Chondrocyte (in vitro differentiated cells): Measurements from ENCODE around the gene WBP2. TPM values are rescaled to one million over a fixed set of nuclear protein-coding genes. Genes with fewer than 3 reads are reported as not detected.

Experiments used
- DNase-seq: peaks from one replicate; pipeline ENCODE4 v3.0.0; 2021; ENCODE audit warnings: mixed read lengths, low spot score
- H3K27ac Mint-ChIP-seq: one replicate; pipeline ENCODE4 v1.8.0; 2021; ENCODE audit warnings: mild to moderate bottlenecking, moderate library complexity, mixed read lengths; ENCODE audit not compliant: unreplicated experiment
- H3K27me3 Mint-ChIP-seq: 2 replicates; pipeline ENCODE4 v1.8.0; 2021; ENCODE audit warnings: low read depth, mixed read lengths
- H3K36me3 Mint-ChIP-seq: 2 replicates; pipeline ENCODE4 v1.8.0; 2021; ENCODE audit warnings: low read depth, mixed read lengths
- H3K4me1 Mint-ChIP-seq: 2 replicates; pipeline ENCODE4 v1.8.0; 2021; ENCODE audit warnings: low read depth, mild to moderate bottlenecking, mixed read lengths
- H3K4me3 Mint-ChIP-seq: one replicate; pipeline ENCODE4 v1.8.0; 2021; ENCODE audit warnings: mild to moderate bottlenecking, moderate library complexity, mixed read lengths; ENCODE audit not compliant: unreplicated experiment
- H3K9me3 Mint-ChIP-seq: 2 replicates; pipeline ENCODE4 v1.8.0; 2021; ENCODE audit warnings: low read depth, mixed read lengths
- total RNA-seq: library from RNA; stranded (reverse); gene quantifications from 3 replicates; pipeline ENCODE4 v1.2.1, GENCODE V29; 2021
- TF ChIP-seq, protein P1 (sequence below): fragments of 200-600 bp; sonication (generic); IDR thresholded peaks from 2 replicates; pipeline ENCODE4 v1.5.0; 2021; ENCODE audit warnings: antibody characterized with exemption, mild to moderate bottlenecking, moderate library complexity

The WBP2 gene
- total RNA-seq, 1 donor from 2014 or later: 62.5 TPM

DNA sequence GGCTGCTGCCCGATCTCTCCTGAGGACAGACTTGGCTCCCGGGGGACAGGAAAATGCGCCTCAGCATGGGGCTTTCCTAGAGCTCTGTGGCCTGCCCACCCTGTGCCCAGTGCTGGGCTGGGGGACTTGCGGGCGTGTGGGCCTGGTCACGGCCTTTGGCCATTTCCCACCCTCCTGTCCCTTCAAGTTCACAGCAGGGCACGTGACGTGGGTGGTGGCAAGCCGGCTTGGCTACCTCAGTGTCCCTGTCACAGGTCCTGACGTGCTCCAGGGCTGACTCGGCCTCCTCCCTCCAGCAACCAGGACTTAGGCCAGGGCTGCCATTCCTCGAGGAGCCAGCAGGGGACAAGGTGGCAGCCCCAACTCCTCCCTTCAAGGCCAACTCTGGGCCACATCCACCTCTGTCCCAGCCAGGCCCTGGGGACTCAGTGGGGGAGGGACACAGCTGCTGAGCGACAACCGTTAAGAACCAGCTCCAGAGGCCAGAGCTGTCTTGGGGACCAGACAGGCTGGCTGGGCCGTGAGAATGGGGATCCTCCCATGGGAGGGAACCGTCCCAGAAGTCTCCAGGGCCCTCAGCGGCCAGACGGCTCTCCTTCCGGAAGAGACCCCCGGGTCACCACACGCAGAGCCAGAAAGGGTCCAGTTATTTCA lies 9.9 kb downstream of the WBP2 start:
- TF ChIP-seq, protein P1, sequence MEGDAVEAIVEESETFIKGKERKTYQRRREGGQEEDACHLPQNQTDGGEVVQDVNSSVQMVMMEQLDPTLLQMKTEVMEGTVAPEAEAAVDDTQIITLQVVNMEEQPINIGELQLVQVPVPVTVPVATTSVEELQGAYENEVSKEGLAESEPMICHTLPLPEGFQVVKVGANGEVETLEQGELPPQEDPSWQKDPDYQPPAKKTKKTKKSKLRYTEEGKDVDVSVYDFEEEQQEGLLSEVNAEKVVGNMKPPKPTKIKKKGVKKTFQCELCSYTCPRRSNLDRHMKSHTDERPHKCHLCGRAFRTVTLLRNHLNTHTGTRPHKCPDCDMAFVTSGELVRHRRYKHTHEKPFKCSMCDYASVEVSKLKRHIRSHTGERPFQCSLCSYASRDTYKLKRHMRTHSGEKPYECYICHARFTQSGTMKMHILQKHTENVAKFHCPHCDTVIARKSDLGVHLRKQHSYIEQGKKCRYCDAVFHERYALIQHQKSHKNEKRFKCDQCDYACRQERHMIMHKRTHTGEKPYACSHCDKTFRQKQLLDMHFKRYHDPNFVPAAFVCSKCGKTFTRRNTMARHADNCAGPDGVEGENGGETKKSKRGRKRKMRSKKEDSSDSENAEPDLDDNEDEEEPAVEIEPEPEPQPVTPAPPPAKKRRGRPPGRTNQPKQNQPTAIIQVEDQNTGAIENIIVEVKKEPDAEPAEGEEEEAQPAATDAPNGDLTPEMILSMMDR: peak; percentile 78
- Mint-ChIP-seq H3K27ac (peak overlapping the region; percentile 82), H3K36me3 (peaks cover 17% of the 10 kb centered on the region), H3K4me1 (peaks cover 20% of the 10 kb centered on the region), H3K27me3 (no peaks in the 10 kb centered on the region), H3K9me3 (no peaks in the 10 kb centered on the region), H3K4me3 (no peak overlapping the region)
- peak; percentile 94 for DNase-seq

DNA sequence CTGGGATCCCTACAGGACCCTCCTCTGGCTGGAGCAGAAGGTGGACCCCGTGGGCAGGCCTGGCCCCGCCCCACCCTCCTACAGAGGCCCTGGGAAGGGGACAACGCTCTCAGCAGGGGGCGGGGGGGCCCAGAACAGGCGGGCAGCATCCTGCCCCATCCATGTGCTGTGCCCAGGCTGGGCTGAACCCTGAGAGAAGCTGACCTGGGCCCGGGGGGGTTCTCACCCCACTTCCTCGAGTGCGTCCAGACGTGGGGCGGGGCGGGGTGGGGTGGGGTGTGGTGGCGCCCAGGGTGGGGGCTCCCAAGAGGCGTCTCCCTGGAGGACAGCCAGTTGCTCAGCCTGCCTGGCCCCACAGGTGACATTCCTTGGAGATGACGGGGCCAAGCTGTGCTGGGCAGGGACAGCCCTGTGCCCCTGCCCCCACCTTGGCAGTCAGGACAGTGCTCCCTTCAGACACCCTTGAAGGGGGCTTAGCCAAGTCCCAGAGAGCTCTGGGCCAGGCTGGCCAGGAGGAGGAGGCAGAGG lies 10.5 kb downstream of the WBP2 start:
- H3K4me3 Mint-ChIP-seq: no peak overlapping the region
- no peak for DNase-seq
- no peak overlapping the region for H3K27ac Mint-ChIP-seq
- H3K27me3 Mint-ChIP-seq: no peaks in the 10 kb centered on the region
- H3K36me3 Mint-ChIP-seq: peaks cover 14% of the 10 kb centered on the region
- peaks cover 20% of the 10 kb centered on the region for H3K4me1 Mint-ChIP-seq
- H3K9me3 Mint-ChIP-seq: no peaks in the 10 kb centered on the region
- TF ChIP-seq, protein P1: no peak

DNA sequence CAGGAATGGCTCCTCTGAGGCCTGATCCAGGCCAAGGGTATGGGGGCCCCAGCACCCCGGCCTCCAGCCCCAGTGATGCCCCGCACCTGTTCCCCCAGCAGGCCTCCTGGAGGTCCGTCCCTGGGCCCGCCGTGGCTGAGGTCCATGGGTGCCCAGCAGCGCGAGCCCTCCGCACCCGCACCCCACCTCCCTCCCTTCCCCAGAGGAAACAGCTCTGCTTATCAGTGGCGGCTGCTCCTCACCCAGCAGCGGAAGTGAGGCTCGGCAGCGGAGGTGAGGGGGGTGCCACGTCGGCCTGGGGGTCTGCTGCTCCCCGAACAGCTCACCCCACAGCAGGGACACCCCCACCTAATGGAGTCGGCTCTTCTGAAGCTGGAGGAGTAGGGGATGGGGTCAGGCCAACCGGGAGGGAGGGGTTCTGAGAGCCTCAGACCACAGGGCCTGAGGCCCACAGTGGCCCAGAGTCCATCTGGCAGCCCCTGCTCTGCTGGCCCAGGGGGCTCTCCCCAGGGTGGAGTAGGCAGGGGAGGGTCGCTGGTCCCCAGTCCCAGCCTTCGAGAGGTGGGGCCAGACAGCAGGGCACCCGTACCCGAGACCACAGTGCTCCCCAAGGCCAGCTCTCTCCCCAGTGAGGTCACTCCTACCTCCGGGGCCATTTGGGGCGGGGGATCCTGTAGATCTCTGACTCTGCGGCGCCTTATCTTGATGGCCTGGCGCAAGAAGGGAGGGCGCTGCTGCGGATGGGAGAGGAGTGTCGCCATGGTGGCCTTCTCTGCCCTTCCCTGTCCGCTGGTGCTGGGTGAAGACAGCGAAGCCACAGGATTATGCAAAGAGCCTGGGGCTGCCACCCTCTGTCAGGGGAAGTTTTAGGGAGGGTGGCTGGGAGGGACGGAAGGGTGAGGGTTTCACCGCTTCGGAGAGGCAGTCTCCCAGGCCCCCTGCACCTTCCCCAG lies 11.3 kb downstream of the WBP2 start, which contains the start of gene UNC13D:
UNC13D (minus strand) TSS at position 828 of the 953 bp plus-strand sequence; CDS start at position 761, 67 bp downstream.
- Mint-ChIP-seq H3K27me3 (no peaks in the 10 kb centered on the region), H3K27ac (peak within 1 kb of the TSS; percentile 82), H3K4me1 (peaks cover 20% of the 10 kb centered on the region), H3K36me3 (peaks cover 12% of the 10 kb centered on the region), H3K4me3 (no peak within 1 kb of the TSS), H3K9me3 (no peaks in the 10 kb centered on the region)
- DNase-seq: no peak
- TF ChIP-seq, protein P1: no peak

DNA sequence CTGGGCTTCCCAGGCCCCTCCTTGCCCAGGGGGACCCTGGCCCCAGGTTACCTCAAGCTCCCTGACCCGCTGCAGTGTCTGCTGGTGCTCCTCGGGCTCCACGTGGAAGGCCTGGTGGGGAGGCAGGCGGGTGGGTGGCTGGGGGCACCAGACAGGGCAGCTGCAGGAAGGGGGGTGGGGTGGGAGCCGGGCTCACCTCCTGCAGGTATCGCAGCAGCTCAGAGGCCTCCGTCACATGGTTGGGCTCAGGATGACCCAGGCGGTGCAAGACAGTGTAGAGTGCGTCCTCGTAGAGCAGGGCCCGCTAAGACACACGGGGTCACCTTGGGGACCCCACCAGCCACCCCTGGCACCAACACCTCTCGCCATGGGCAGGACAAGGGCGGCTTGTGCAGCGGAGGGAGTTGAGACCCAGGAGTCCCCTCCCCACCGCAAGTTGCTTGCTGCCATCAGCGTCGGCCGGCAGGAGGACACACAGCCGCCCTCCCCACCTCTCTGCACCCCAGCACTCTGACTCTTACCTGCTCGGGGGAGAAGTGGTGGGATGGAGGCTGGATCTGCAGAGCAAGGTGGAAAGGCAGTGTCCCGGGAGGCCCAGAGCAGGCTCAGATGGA lies 12.1 kb downstream of the WBP2 start:
- TF ChIP-seq, protein P1: no peak
- H3K27ac Mint-ChIP-seq: no peak overlapping the region
- no peaks in the 10 kb centered on the region for H3K9me3 Mint-ChIP-seq
- no peak overlapping the region for H3K4me3 Mint-ChIP-seq
- H3K36me3 Mint-ChIP-seq: peaks cover 9% of the 10 kb centered on the region
- no peak for DNase-seq
- H3K4me1 Mint-ChIP-seq: peaks cover 20% of the 10 kb centered on the region
- H3K27me3 Mint-ChIP-seq: no peaks in the 10 kb centered on the region

DNA sequence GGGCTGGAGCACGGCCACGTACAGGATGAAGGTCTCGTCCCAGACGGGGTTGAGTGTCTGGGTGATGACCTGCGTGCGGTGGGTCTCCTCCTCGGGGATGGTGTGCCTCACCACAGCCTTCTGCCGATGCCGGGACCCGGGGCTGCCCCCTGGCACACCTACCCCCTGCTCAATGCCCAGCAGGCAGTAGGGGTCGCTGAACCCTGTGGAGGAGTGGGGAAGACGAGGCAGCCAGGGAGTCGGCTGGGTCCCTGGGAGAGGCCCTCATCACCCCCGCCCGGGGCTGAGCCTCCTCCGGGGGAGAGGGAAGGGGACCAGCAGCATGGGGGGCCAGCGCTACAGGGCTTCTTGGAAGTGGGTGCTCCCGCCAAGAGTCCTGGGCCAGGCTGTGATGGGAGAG lies 12.7 kb downstream of the WBP2 start:
- Mint-ChIP-seq H3K36me3 (peaks cover 6% of the 10 kb centered on the region), H3K27ac (no peak overlapping the region), H3K4me1 (peaks cover 23% of the 10 kb centered on the region), H3K27me3 (no peaks in the 10 kb centered on the region), H3K9me3 (no peaks in the 10 kb centered on the region), H3K4me3 (no peak overlapping the region)
- TF ChIP-seq, protein P1: no peak
- peak; percentile 93 for DNase-seq
